Testis (tissue), 3 donors: ENCODE results near the gene TCF15. TPM values are rescaled to one million over a fixed set of nuclear protein-coding genes. Genes with fewer than 3 reads are reported as not detected.

ENCODE experiments used
- DNase-seq: peaks from one replicate; pipeline ENCODE4 v3.0.0-alpha.2; 2019
- H3K27ac ChIP-seq, 2 donors: fragments of 200-600 bp; sonication (generic); one replicate each; pipeline ENCODE4 v1.5.1; 2019
- H3K27me3 ChIP-seq: fragments of 200-600 bp; sonication (generic); one replicate; pipeline ENCODE4 v1.5.1; 2019
- H3K36me3 ChIP-seq: fragments of 200-600 bp; sonication (generic); one replicate; pipeline ENCODE4 v1.5.1; 2017; ENCODE audit warnings: low read depth; ENCODE audit errors: missing control alignments
- H3K4me1 ChIP-seq: fragments of 200-600 bp; sonication (generic); one replicate; pipeline ENCODE4 v1.5.1; 2019
- H3K4me3 ChIP-seq, 2 donors: fragments of 200-600 bp; sonication (generic); one replicate each; pipeline ENCODE4 v1.5.1; 2017 to 2019
- H3K9me3 ChIP-seq: fragments of 200-600 bp; sonication (generic); one replicate; pipeline ENCODE4 v1.5.1; 2017
- POLR2A ChIP-seq: fragments of 450-650 bp; IDR thresholded peaks from one replicate; pipeline ENCODE4 v1.6.1; 2017; ENCODE audit warnings: antibody characterized with exemption, mild to moderate bottlenecking, moderate library complexity
- WGBS, 2 donors: methylation state at CpG; one replicate each; pipeline ENCODE4 v1.1.5; 2018; 5-methylcytosine and 5-hydroxymethylcytosine counted together
- intact Hi-C: fragments of 100-400 bp; cut with DNase I; formaldehyde crosslinking; loops from one replicate; pipeline ENCODE4 v1.15.1; 2023; ENCODE audit warnings: low total_unique reads
- polyA plus RNA-seq: library from polyadenylated mRNA; stranded (reverse); fragments of 350-450 nt; fragmentation: Illumina TruSeq; extraction: RNeasy Lipid Tissue Mini Kit (QIAGEN cat#74804); gene quantifications from one replicate; pipeline ENCODE4 v1.2.3, GENCODE V29; 2014; ENCODE audit warnings: low read depth, low replicate concordance; ENCODE audit not compliant: insufficient read depth
- total RNA-seq, 2 donors: library from RNA; depleted of rRNA; stranded (reverse); fragments of >200 nt; gene quantifications; one replicate each; pipeline ENCODE4 v1.2.3, GENCODE V29; 2016
- TF ChIP-seq, protein P1 (sequence below), 3 experiments: fragments of 450-650 bp in 2 of 3; fragments of 200-600 bp in 1 of 3; sonication (generic) in 1 of 3; IDR thresholded peaks; one replicate each; pipeline ENCODE4 v1.5.1; 2016 to 2019; ENCODE audit warnings: antibody characterized with exemption in 3 of 3, mild to moderate bottlenecking in 2 of 3, moderate library complexity in 1 of 3

TCF15 gene
- total and polyA plus RNA-seq, 3 donors from 2014 or later: 2.0 to 3.7 (median 2.7) TPM

- Histone ChIP-seq H3K27ac (peak overlapping the region; percentile 63 to 90), H3K4me3 (peak overlapping the region; percentile 67 to 69), H3K9me3 (no peaks in the 10 kb centered on the region), H3K4me1 (peaks cover 14% of the 10 kb centered on the region), H3K36me3 (no peaks in the 10 kb centered on the region), H3K27me3 (no peaks in the 10 kb centered on the region)
- DNase-seq: no peak
- WGBS, 2 donors: 49 to 54% methylated on average over 16 to 20 of the region's 20 CpGs
- TF ChIP-seq, protein P1, sequence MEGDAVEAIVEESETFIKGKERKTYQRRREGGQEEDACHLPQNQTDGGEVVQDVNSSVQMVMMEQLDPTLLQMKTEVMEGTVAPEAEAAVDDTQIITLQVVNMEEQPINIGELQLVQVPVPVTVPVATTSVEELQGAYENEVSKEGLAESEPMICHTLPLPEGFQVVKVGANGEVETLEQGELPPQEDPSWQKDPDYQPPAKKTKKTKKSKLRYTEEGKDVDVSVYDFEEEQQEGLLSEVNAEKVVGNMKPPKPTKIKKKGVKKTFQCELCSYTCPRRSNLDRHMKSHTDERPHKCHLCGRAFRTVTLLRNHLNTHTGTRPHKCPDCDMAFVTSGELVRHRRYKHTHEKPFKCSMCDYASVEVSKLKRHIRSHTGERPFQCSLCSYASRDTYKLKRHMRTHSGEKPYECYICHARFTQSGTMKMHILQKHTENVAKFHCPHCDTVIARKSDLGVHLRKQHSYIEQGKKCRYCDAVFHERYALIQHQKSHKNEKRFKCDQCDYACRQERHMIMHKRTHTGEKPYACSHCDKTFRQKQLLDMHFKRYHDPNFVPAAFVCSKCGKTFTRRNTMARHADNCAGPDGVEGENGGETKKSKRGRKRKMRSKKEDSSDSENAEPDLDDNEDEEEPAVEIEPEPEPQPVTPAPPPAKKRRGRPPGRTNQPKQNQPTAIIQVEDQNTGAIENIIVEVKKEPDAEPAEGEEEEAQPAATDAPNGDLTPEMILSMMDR (IDR thresholded peaks at IDR 0.05): no peak
- TF ChIP-seq POLR2A: no peak
- intact Hi-C loops: no loop called here
These were observed 41.9 kb upstream of the TCF15 start for GRCh38 chr20:651713-652614.

DNA sequence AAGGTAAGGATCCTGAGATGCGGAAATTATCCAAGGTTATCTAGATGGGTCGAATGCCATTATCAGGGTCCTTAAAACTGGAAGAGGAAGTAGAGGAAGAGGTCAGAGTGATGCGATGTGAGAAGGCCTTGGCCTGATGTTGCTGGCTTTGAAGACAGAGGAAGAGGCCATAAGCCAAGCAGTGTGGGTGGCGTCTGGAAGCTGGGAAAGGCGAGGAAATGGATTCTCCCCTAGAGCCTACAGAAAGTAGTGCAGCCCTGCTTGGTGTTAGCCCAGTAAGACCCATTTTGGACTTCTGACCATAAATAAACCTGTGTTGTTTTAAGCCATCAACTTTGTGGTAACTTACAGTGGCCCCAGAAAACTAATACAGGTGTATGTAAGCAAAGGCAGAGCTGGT lies 40.8 kb upstream of the TCF15 start:
- no peaks in the 10 kb centered on the region for H3K9me3 ChIP-seq
- H3K4me1 ChIP-seq: peaks cover 14% of the 10 kb centered on the region
- no peak for DNase-seq
- H3K27me3 ChIP-seq: no peaks in the 10 kb centered on the region
- H3K36me3 ChIP-seq: no peaks in the 10 kb centered on the region
- no peak overlapping the region for H3K27ac ChIP-seq
- 68 to 79% methylated on average over 5 of the region's 5 CpGs for WGBS, 2 donors
- intact Hi-C loops: no loop called here
- TF ChIP-seq, protein P1 (IDR thresholded peaks at IDR 0.05): no peak
- TF ChIP-seq POLR2A: no peak
- no peak overlapping the region for H3K4me3 ChIP-seq

DNA sequence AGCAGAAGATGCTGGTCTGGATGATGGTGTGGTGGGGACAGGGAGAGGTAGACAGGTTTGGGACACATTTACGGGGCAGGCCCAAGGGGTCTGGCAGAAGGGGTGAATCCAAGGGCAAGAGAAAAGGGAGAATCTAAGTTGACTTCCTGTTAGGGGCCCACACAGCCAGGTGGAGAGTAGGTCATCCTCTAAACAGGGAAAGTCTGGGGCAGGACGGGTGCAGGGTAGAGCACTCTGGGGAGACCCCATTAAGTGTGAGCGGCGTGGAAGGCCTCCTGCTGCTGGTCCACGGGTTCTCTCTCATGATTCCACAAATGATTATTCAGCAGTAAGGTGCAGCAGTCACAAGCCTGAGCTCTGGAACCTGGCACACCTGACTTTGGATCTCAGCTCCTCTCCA lies 40.2 kb upstream of the TCF15 start:
- Histone ChIP-seq H3K4me1 (peaks cover 18% of the 10 kb centered on the region), H3K27ac (no peak overlapping the region), H3K9me3 (no peaks in the 10 kb centered on the region), H3K36me3 (no peaks in the 10 kb centered on the region), H3K27me3 (no peaks in the 10 kb centered on the region), H3K4me3 (no peak overlapping the region)
- 86 to 93% methylated on average over 5 of the region's 5 CpGs for WGBS, 2 donors
- intact Hi-C loops: no loop called here
- no peak for DNase-seq
- TF ChIP-seq, protein P1 (IDR thresholded peaks at IDR 0.05): no peak
- no peak for TF ChIP-seq POLR2A

GRCh38 chr20:647479-648019 lies 37.4 kb upstream of the TCF15 start:
- Histone ChIP-seq H3K4me1 (peaks cover 12% of the 10 kb centered on the region), H3K36me3 (no peaks in the 10 kb centered on the region), H3K9me3 (no peaks in the 10 kb centered on the region), H3K27ac (no peak overlapping the region), H3K27me3 (no peaks in the 10 kb centered on the region), H3K4me3 (no peak overlapping the region)
- 91 to 93% methylated on average over 2 of the region's 2 CpGs for WGBS, 2 donors
- no peak for DNase-seq
- TF ChIP-seq, protein P1 (IDR thresholded peaks at IDR 0.05): no peak
- TF ChIP-seq POLR2A: no peak
- intact Hi-C loops: loop anchor here (5.0 kb wide), 1 partner anchor 85 kb away; no protein-coding TSS in a partner anchor
